ENCODE data around the gene ANKRD28.

- TF ChIP-seq POLR2AphosphoS5 (IDR thresholded peaks at IDR 0.05; ENCODE audit: low read depth): no peak
- no peak for TF ChIP-seq CTCF (conservative IDR thresholded peaks at IDR 0.05; ENCODE audit: low read depth in 2 of 2)
- no peak for TF ChIP-seq REST (IDR thresholded peaks at IDR 0.05; ENCODE audit: unreplicated experiment)
- no peak for TF ChIP-seq NANOG (IDR thresholded peaks at IDR 0.05; ENCODE audit: borderline replicate concordance)
- no peak for TF ChIP-seq CREB1 (CRISPR knock-in tag; IDR thresholded peaks at IDR 0.05; ENCODE audit: low read depth)
Measured at GRCh38 chr3:15656342-15656741, 141.4 kb downstream of the ANKRD28 start.
